Measurements from ENCODE around the gene PIGN.

PIGN gene

GRCh38 chr18:62187543-62188510 is 971 bp upstream of the PIGN start:
- peak; percentile 18 for DNase-seq (ENCODE audit: extremely low spot score)
- CTCF ChIA-PET, result interaction anchor here (0.6 kb wide), 1 partner anchor 829 kb away, joined by 3 read pairs; no protein-coding TSS in a partner anchor
- TF ChIP-seq FOXK2 (IDR thresholded peaks at IDR 0.05) (no peak), SP1 (IDR thresholded peaks at IDR 0.05) (no peak), BHLHE40 (IDR thresholded peaks at IDR 0.05; ENCODE audit: borderline replicate concordance) (no peak), SUZ12 (IDR thresholded peaks at IDR 0.05) (no peak), PKNOX1 (IDR thresholded peaks at IDR 0.05) (no peak), L3MBTL2 (conservative IDR thresholded peaks at IDR 0.05) (no peak), FOXA1 (IDR thresholded peaks at IDR 0.05) (no peak)
- POLR2A ChIA-PET, result interaction anchor here (0.8 to 1.4 kb wide), 5 partner anchors 12 to 251 kb away, joined by 3 to 4 read pairs (median 3); no protein-coding TSS in a partner anchor

DNA sequence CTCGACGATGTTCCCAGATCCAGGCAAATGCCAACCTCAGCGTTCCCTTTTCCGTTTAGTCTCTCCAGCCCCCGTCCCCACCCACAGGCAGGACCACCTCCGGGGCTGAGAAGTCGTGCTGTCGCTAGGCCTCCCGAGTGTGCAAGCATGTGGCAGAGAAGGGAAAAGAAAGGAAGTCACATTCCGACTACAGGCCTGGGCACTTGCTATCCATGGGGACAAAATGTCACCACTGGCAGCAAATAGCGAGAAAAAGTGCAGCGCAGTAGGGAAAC is 420 bp downstream of the PIGN start:
- no peak for DNase-seq (ENCODE audit: extremely low spot score)
- ChIA-PET POLR2A (interaction anchor here (0.7 to 1.4 kb wide), 2 partner anchors 12 to 40 kb away, joined by 3 to 4 read pairs; no protein-coding TSS in a partner anchor), CTCF (no interaction called here)
- TF ChIP-seq SP1 (IDR thresholded peaks at IDR 0.05), result no peak
- no peak for TF ChIP-seq FOXA1 (IDR thresholded peaks at IDR 0.05)
- no peak for TF ChIP-seq ELF4 (IDR thresholded peaks at IDR 0.05)
- TF ChIP-seq ARNT (IDR thresholded peaks at IDR 0.05), result no peak
- no peak for TF ChIP-seq TARDBP (IDR thresholded peaks at IDR 0.05)
- 0 out of 2 replicates have a peak, but pooled peaks have one; percentile 43 for TF ChIP-seq L3MBTL2 (conservative IDR thresholded peaks at IDR 0.05)

DNA sequence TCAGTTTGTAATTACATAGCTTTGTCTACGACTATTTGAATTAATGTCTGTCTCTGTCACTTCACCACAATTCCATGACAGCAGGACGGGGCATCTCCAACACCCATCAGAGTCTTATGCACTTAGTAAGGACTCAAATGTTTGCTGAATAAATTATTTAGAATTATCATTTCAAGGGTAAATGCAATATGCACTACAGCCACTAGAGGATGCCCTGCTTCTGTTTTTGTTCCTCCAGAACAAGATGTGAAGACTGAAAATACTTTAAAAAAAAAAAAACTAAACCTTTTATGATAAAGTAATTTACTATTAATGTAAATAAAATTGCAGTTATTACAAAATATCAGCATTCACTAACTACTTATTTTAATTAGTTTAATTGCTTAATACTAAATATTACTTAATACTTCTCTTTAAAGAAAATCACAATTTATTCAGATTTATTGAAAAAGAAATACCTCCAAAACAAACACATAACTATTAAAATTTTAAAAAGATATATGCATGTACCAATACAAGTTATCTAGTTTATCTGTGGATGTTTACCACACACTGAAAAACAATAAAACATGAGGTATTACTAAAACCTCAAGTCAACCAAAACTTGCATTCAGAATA is 3.2 kb downstream of the PIGN start:
- ChIA-PET POLR2A (no interaction called here), CTCF (interaction anchor here (0.6 to 1.5 kb wide), 2 partner anchors 13 to 76 kb away, joined by 3 to 4 read pairs; no protein-coding TSS in a partner anchor)
- TF ChIP-seq ZNF384 (IDR thresholded peaks at IDR 0.05) (peak; percentile 75), FOXK2 (IDR thresholded peaks at IDR 0.05) (no peak), ARNT (IDR thresholded peaks at IDR 0.05) (no peak)
- DNase-seq (ENCODE audit: extremely low spot score), result peak; percentile 8

DNA sequence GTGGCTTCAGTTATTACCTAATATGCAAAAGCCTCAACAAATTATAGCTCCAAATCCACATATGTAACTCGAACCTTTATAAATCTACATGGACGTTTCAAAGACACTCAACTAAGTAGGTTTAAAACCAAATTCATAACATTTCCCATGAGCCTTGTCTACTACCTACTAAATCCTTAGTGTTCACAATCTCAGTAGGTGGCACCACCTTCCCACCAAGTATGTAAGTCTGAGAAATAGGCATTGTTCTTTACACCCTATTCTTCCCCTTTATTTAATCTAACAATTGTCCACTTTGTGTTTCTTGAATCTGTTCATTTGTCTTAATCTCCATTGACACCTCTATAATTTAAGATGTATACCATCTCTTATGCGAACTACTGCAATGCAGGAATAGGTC is 4.6 kb downstream of the PIGN start:
- no peak for DNase-seq (ENCODE audit: extremely low spot score)
- ChIA-PET CTCF (interaction anchor here (1.5 kb wide), 1 partner anchor 15 kb away, joined by 4 read pairs; no protein-coding TSS in a partner anchor), POLR2A (no interaction called here)
- no peak for TF ChIP-seq BHLHE40 (IDR thresholded peaks at IDR 0.05; ENCODE audit: borderline replicate concordance)
- no peak for TF ChIP-seq LEF1 (IDR thresholded peaks at IDR 0.05; ENCODE audit: borderline replicate concordance)
- no peak for TF ChIP-seq HDGF (IDR thresholded peaks at IDR 0.05; ENCODE audit: borderline replicate concordance)
- TF ChIP-seq NFRKB (IDR thresholded peaks at IDR 0.05), result no peak
- no peak for TF ChIP-seq FOXM1 (IDR thresholded peaks at IDR 0.05; ENCODE audit: borderline replicate concordance)
- no peak for TF ChIP-seq ZNF384 (IDR thresholded peaks at IDR 0.05)
- TF ChIP-seq SP1 (IDR thresholded peaks at IDR 0.05), result no peak
- no peak for TF ChIP-seq TARDBP (IDR thresholded peaks at IDR 0.05)
- TF ChIP-seq FOXA1 (IDR thresholded peaks at IDR 0.05), result no peak
- no peak for TF ChIP-seq FOXK2 (IDR thresholded peaks at IDR 0.05)
- no peak for TF ChIP-seq L3MBTL2 (conservative IDR thresholded peaks at IDR 0.05)
- no peak for TF ChIP-seq ELF4 (IDR thresholded peaks at IDR 0.05)
- no peak for TF ChIP-seq ARNT (IDR thresholded peaks at IDR 0.05)
- no peak for TF ChIP-seq SUZ12 (IDR thresholded peaks at IDR 0.05)
- no peak for TF ChIP-seq CTBP1 (IDR thresholded peaks at IDR 0.05; ENCODE audit: borderline replicate concordance)
- no peak for TF ChIP-seq PKNOX1 (IDR thresholded peaks at IDR 0.05)

- DNase-seq (ENCODE audit: extremely low spot score), result no peak
- TF ChIP-seq SP1 (IDR thresholded peaks at IDR 0.05), result no peak
- no peak for TF ChIP-seq FOXA1 (IDR thresholded peaks at IDR 0.05)
- no peak for TF ChIP-seq LEF1 (IDR thresholded peaks at IDR 0.05; ENCODE audit: borderline replicate concordance)
- no peak for TF ChIP-seq BHLHE40 (IDR thresholded peaks at IDR 0.05; ENCODE audit: borderline replicate concordance)
- TF ChIP-seq PKNOX1 (IDR thresholded peaks at IDR 0.05), result no peak
- no peak for TF ChIP-seq FOXM1 (IDR thresholded peaks at IDR 0.05; ENCODE audit: borderline replicate concordance)
- TF ChIP-seq L3MBTL2 (conservative IDR thresholded peaks at IDR 0.05), result no peak
- TF ChIP-seq SUZ12 (IDR thresholded peaks at IDR 0.05), result no peak
- TF ChIP-seq HDGF (IDR thresholded peaks at IDR 0.05; ENCODE audit: borderline replicate concordance), result no peak
- no peak for TF ChIP-seq ZNF384 (IDR thresholded peaks at IDR 0.05)
- no peak for TF ChIP-seq CTBP1 (IDR thresholded peaks at IDR 0.05; ENCODE audit: borderline replicate concordance)
- no peak for TF ChIP-seq TARDBP (IDR thresholded peaks at IDR 0.05)
- TF ChIP-seq ARNT (IDR thresholded peaks at IDR 0.05), result no peak
- no peak for TF ChIP-seq NFRKB (IDR thresholded peaks at IDR 0.05)
- TF ChIP-seq ELF4 (IDR thresholded peaks at IDR 0.05), result no peak
- no peak for TF ChIP-seq FOXK2 (IDR thresholded peaks at IDR 0.05)
- ChIA-PET POLR2A (no interaction called here), CTCF (no interaction called here)
Observed at GRCh38 chr18:62179213-62179612, 7.6 kb downstream of the PIGN start.

DNA sequence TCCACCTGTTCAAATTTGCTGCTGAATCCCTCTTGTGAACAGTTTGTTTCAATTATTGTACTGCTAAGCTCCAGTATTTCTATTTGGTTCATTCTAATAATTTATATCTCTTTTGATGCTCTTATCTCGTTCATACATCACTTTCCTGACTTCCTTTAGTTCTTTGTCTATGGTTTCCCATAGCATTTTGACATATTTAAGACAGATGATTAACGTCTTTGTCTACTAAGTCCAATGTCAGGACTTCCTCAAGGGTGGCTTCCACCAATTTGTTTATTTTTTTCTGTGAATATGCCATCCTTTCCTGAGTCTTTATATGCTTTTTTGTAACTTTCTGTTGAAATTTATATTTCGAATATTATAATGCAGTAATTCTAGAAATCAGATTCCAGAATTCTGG is 9.6 kb downstream of the PIGN start:
- ChIA-PET POLR2A (no interaction called here), CTCF (no interaction called here)
- DNase-seq (ENCODE audit: extremely low spot score), result no peak
- no peak for TF ChIP-seq SP1 (IDR thresholded peaks at IDR 0.05)
- TF ChIP-seq TARDBP (IDR thresholded peaks at IDR 0.05), result no peak
- no peak for TF ChIP-seq HDGF (IDR thresholded peaks at IDR 0.05; ENCODE audit: borderline replicate concordance)
- TF ChIP-seq PKNOX1 (IDR thresholded peaks at IDR 0.05), result 0 out of 2 replicates have a peak, but pooled peaks have one; percentile 5
